ENCODE data around the gene HUS1.

DNA sequence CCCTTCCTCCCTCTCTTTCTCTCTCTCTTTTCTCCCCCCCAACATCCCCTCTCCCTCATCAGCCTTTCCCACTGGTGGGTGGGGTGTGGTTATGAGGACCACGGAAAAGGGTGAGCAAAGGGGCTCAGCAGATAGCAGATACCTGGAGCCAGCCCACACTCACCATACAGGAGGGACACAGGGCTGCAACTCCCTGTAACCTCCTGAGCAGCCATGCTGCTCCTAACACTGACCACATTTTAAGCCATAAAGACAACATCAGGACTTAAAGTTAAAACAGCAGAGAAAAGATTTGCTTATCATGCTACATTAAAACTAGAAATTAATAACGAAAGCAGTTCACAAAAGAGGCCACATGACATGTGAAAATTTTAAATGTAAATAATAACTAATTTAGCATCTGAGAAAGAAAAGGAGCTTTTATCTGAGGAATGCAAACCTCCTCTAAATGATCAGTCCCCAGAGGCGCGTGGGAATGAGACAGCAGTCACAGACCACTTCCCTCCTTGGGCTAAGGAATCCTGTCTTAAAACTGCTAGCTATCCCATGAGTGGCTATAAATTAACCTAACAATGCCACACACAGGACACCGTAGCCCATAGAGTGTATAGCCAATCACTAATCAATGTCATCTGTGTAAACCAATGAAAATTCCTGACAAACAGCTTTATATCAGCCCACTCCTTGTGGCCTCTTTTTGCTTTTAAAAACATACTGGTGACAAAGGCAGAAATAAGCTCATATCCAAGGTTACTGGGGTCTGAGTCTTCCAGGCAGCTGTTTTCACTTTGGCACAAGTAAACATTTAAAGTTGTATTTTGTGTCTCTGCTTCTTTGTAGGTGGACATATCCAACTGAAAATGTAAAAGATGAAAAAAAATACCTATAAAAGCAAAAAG, 64.4 kb downstream of the HUS1 start:
- TF ChIP-seq GATA2 (IDR thresholded peaks at IDR 0.05; ENCODE audit: low read depth, low read length) (no peak), GATA3 (IDR thresholded peaks at IDR 0.05; ENCODE audit: low read depth, low read length) (no peak)
